Breast epithelium (tissue), 4 donors: ENCODE data around the gene MRFAP1L1. TPM values are rescaled to one million over a fixed set of nuclear protein-coding genes. Genes with fewer than 3 reads are reported as not detected.

Experiments used
- DNase-seq, 2 donors: peaks; one replicate each; pipeline ENCODE4 v3.0.0-alpha.2; 2019; ENCODE audit warnings: low spot score in 2 of 2
- H3K27ac ChIP-seq, 2 donors: fragments of 200-600 bp; sonication (generic) in 1 of 2; one replicate each; pipeline ENCODE4 v1.5.1; 2016 to 2019; ENCODE audit warnings: mild to moderate bottlenecking in 1 of 2
- H3K27me3 ChIP-seq, 2 donors: fragments of 200-600 bp; sonication (generic) in 1 of 2; one replicate each; pipeline versions ENCODE4 v1.5.1 to v1.6.0; 2017 to 2019; ENCODE audit warnings: control low read depth in 1 of 2, mild to moderate bottlenecking in 1 of 2
- H3K36me3 ChIP-seq: fragments of 200-600 bp; one replicate; pipeline ENCODE4 v1.5.1; 2019
- H3K4me1 ChIP-seq, 2 donors: fragments of 200-600 bp; sonication (generic); one replicate each; pipeline ENCODE4 v1.5.1; 2016 to 2019; ENCODE audit warnings: control low read depth in 1 of 2
- H3K4me3 ChIP-seq, 3 donors: fragments of 200-600 bp; sonication (generic); 1 replicate in 2 of 3; 2 replicates in 1 of 3; pipeline ENCODE4 v1.5.1; 2016 to 2019; ENCODE audit warnings: mild to moderate bottlenecking in 3 of 3, moderate library complexity in 2 of 3
- H3K9me3 ChIP-seq, 2 donors: fragments of 200-600 bp; sonication (generic) in 1 of 2; one replicate each; pipeline ENCODE4 v1.5.1; 2016 to 2019; ENCODE audit warnings: control low read depth in 1 of 2
- CTCF ChIP-seq, 3 donors: fragments of 450-650 bp; IDR thresholded peaks; one replicate each; pipeline ENCODE4 v1.5.1; 2016 to 2017; ENCODE audit warnings: antibody characterized with exemption in 3 of 3, mild to moderate bottlenecking in 3 of 3, moderate library complexity in 3 of 3
- POLR2A ChIP-seq: fragments of 450-650 bp; IDR thresholded peaks from one replicate; pipeline ENCODE4 v1.6.1; 2016; ENCODE audit warnings: antibody characterized with exemption, mild to moderate bottlenecking, moderate library complexity
- POLR2AphosphoS5 ChIP-seq, 3 donors: sonication (generic); formaldehyde crosslinking; IDR thresholded peaks; one replicate each; pipeline ENCODE4 v1.6.1; 2017; ENCODE audit warnings: antibody characterized with exemption in 3 of 3
- intact Hi-C: fragments of 100-400 bp; cut with DNase I; formaldehyde crosslinking; loops from one replicate; pipeline ENCODE4 v1.15.1; 2023; ENCODE audit warnings: low total_unique reads
- total RNA-seq, 3 donors: library from RNA; depleted of rRNA; stranded (reverse); fragments of >200 nt; gene quantifications; one replicate each; pipeline ENCODE4 v1.1.0, GENCODE V29; 2016

Gene MRFAP1L1
- total RNA-seq, 3 donors from 2014 or later = 48.0 to 78.0 (median 70.1) TPM

GRCh38 chr4:6746721-6747293, 37.1 kb upstream of the MRFAP1L1 start:
- Histone ChIP-seq H3K4me3 (peak overlapping the region in 2 of 3 donors; percentile 11 to 18), H3K4me1 (peaks cover 19 to 27% of the 10 kb centered on the region in 2 donors)

GRCh38 chr4:6742989-6743388, 33.3 kb upstream of the MRFAP1L1 start:
- H3K27ac ChIP-seq = no peak overlapping the region
- H3K36me3 ChIP-seq = no peaks in the 10 kb centered on the region
- no peak for DNase-seq
- H3K27me3 ChIP-seq = no peaks in the 10 kb centered on the region
- H3K4me1 ChIP-seq = peaks cover 9% of the 10 kb centered on the region in 2 donors
- intact Hi-C loops = no loop called here
- no peaks in the 10 kb centered on the region for H3K9me3 ChIP-seq
- no peak for TF ChIP-seq POLR2A
- H3K4me3 ChIP-seq = no peak overlapping the region

More at GRCh38 chr4:6746721-6747293, 37.1 kb upstream of the MRFAP1L1 start:
- Histone ChIP-seq H3K27me3 (no peaks in the 10 kb centered on the region), H3K36me3 (no peaks in the 10 kb centered on the region), H3K27ac (peak overlapping the region; percentile 76 to 85), H3K9me3 (no peaks in the 10 kb centered on the region)
- TF ChIP-seq POLR2AphosphoS5 (IDR thresholded peaks at IDR 0.05) = peak in 1 of 3 donors; percentile 15
- TF ChIP-seq POLR2A = no peak
- intact Hi-C loops = no loop called here
- DNase-seq = peak; percentile 57 to 92

- Histone ChIP-seq H3K9me3 (no peaks in the 10 kb centered on the region), H3K27me3 (no peaks in the 10 kb centered on the region), H3K4me3 (no peak overlapping the region), H3K36me3 (no peaks in the 10 kb centered on the region), H3K4me1 (peaks cover 4 to 5% of the 10 kb centered on the region in 2 donors), H3K27ac (no peak overlapping the region)
- TF ChIP-seq POLR2A = no peak
- TF ChIP-seq CTCF (IDR thresholded peaks at IDR 0.05) = no peak
- TF ChIP-seq POLR2AphosphoS5 (IDR thresholded peaks at IDR 0.05) = no peak
- intact Hi-C loops = no loop called here
- no peak for DNase-seq
Measured at GRCh38 chr4:6742507-6742906, 32.8 kb upstream of the MRFAP1L1 start.

GRCh38 chr4:6740347-6740746, 30.7 kb upstream of the MRFAP1L1 start:
- Histone ChIP-seq H3K9me3 (no peaks in the 10 kb centered on the region), H3K27ac (no peak overlapping the region), H3K27me3 (no peaks in the 10 kb centered on the region), H3K4me1 (no peaks in the 10 kb centered on the region), H3K4me3 (no peak overlapping the region), H3K36me3 (no peaks in the 10 kb centered on the region)
- DNase-seq = no peak
- TF ChIP-seq CTCF (IDR thresholded peaks at IDR 0.05) (no peak), POLR2AphosphoS5 (IDR thresholded peaks at IDR 0.05) (no peak), POLR2A (no peak)
- intact Hi-C loops = no loop called here

GRCh38 chr4:6739920-6740319, 30.3 kb upstream of the MRFAP1L1 start:
- no peaks in the 10 kb centered on the region for H3K36me3 ChIP-seq
- intact Hi-C loops = no loop called here
- no peak for TF ChIP-seq POLR2AphosphoS5 (IDR thresholded peaks at IDR 0.05)
- TF ChIP-seq CTCF (IDR thresholded peaks at IDR 0.05) = no peak
- no peak for TF ChIP-seq POLR2A
- no peak overlapping the region for H3K27ac ChIP-seq
- no peaks in the 10 kb centered on the region for H3K27me3 ChIP-seq
- no peak overlapping the region for H3K4me3 ChIP-seq
- no peak for DNase-seq
- H3K4me1 ChIP-seq = no peaks in the 10 kb centered on the region
- no peaks in the 10 kb centered on the region for H3K9me3 ChIP-seq

GRCh38 chr4:6734165-6734786, 24.6 kb upstream of the MRFAP1L1 start:
- Histone ChIP-seq H3K4me1 (peaks cover 10 to 11% of the 10 kb centered on the region in 2 donors), H3K27ac (no peak overlapping the region), H3K27me3 (no peaks in the 10 kb centered on the region), H3K4me3 (no peak overlapping the region), H3K9me3 (no peaks in the 10 kb centered on the region), H3K36me3 (no peaks in the 10 kb centered on the region)
- DNase-seq = no peak
- no peak for TF ChIP-seq POLR2A
- TF ChIP-seq CTCF (IDR thresholded peaks at IDR 0.05) = no peak
- no peak for TF ChIP-seq POLR2AphosphoS5 (IDR thresholded peaks at IDR 0.05)
- intact Hi-C loops = no loop called here
